SH-SY5Y (cell line): ENCODE results near the gene ADGRG3.

Experiments
- GATA2 ChIP-seq: IDR thresholded peaks from 2 replicates; pipeline ENCODE4 v1.6.1; 2011; ENCODE audit warnings: mild to moderate bottlenecking, low read depth, low read length
- GATA3 ChIP-seq: IDR thresholded peaks from 2 replicates; pipeline ENCODE4 v1.6.1; 2011; ENCODE audit warnings: low read depth, mild to moderate bottlenecking, low read length, moderate library complexity

DNA sequence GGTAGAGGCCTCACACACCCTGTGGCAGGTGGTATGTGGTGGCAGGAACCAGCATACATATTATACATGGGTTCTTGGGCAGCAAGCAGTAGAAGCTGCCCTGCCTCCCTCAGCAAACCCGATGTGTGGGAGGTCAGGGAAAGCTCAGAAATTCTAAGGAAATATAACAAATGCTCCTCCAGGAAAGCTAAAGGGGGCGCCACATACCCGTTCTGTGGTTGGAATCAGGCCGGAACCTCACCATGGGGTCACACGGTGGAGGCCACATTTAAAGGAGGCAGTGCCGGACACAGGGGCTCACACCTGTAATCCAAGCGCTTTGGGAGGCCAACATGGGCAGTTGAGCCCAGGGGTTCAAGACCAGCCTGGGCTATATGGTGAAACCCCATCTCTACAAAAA is 55.1 kb downstream of the ADGRG3 start:
- no peak for TF ChIP-seq GATA2
- no peak for TF ChIP-seq GATA3
